Measurements from ENCODE around the gene FKBP6.

- TF ChIP-seq CTCF (conservative IDR thresholded peaks at IDR 0.05; ENCODE audit: low read depth, low read length) (no peak), EZH2phosphoT487 (IDR thresholded peaks at IDR 0.05; ENCODE audit: borderline replicate concordance, low read length) (no peak), EZH2 (IDR thresholded peaks at IDR 0.05; ENCODE audit: low read length, unreplicated experiment) (no peak)
Observed at GRCh38 chr7:73353243-73353642, 25.3 kb downstream of the FKBP6 start.
